Measurements from ENCODE around the gene CHGA. TPM values are rescaled to one million over a fixed set of nuclear protein-coding genes. Genes with fewer than 3 reads are reported as not detected.

CHGA gene
- total RNA-seq, 2 donors from 2014 or later, result 40.5 to 55.7 TPM

- Histone ChIP-seq H3K4me1 (replicated peaks) (peaks cover 40% of the 10 kb centered on the region), H3K36me3 (no peaks in the 10 kb centered on the region), H3K27me3 (replicated peaks; ENCODE audit: insufficient read depth) (no peaks in the 10 kb centered on the region), H3K4me3 (no peak overlapping the region), H3K9me3 (no peaks in the 10 kb centered on the region), H3K27ac (peak overlapping the region; percentile 50 to 78)
- DNase-seq (ENCODE audit: low spot score), result peak; percentile 61
- 57% methylated on average over 14 of the region's 14 CpGs for WGBS
- TF ChIP-seq POLR2A (IDR thresholded peaks at IDR 0.05), result no peak
- TF ChIP-seq POLR2AphosphoS5 (IDR thresholded peaks at IDR 0.05), result peak; percentile 57
- intact Hi-C loops (cut with DNase I), result loop anchor here (5.0 kb wide), 1 partner anchor 84 kb away; no protein-coding TSS in a partner anchor
Measured at GRCh38 chr14:92963301-92964123, 40.6 kb downstream of the CHGA start.

GRCh38 chr14:92964124-92965109, 41.5 kb downstream of the CHGA start:
- peak; percentile 44 for DNase-seq (ENCODE audit: low spot score)
- 63% methylated on average over 12 of the region's 12 CpGs for WGBS
- TF ChIP-seq POLR2A (IDR thresholded peaks at IDR 0.05) (no peak), CTCF (IDR thresholded peaks at IDR 0.05) (no peak), POLR2AphosphoS5 (IDR thresholded peaks at IDR 0.05) (peak; percentile 23)
- intact Hi-C loops (cut with DNase I), result loop anchor here (5.0 kb wide), 1 partner anchor 83 kb away; no protein-coding TSS in a partner anchor
- no peaks in the 10 kb centered on the region for H3K9me3 ChIP-seq
- H3K36me3 ChIP-seq, result no peaks in the 10 kb centered on the region
- peaks cover 40% of the 10 kb centered on the region for H3K4me1 ChIP-seq (replicated peaks)
- peak overlapping the region; percentile 50 to 78 for H3K27ac ChIP-seq
- no peak overlapping the region for H3K4me3 ChIP-seq
- no peaks in the 10 kb centered on the region for H3K27me3 ChIP-seq (replicated peaks; ENCODE audit: insufficient read depth)

- Histone ChIP-seq H3K27me3 (replicated peaks; ENCODE audit: insufficient read depth) (no peaks in the 10 kb centered on the region), H3K4me3 (no peak overlapping the region), H3K4me1 (replicated peaks) (peaks cover 38% of the 10 kb centered on the region), H3K9me3 (no peaks in the 10 kb centered on the region), H3K36me3 (no peaks in the 10 kb centered on the region), H3K27ac (peak overlapping the region; percentile 50 to 78)
- no peak for DNase-seq (ENCODE audit: low spot score)
- TF ChIP-seq POLR2A (IDR thresholded peaks at IDR 0.05), result no peak
- no peak for TF ChIP-seq CTCF (IDR thresholded peaks at IDR 0.05)
- TF ChIP-seq POLR2AphosphoS5 (IDR thresholded peaks at IDR 0.05), result no peak
- 96% methylated on average over 1 of the region's 1 CpG for WGBS
- intact Hi-C loops (cut with DNase I), result no loop called here
Measured at GRCh38 chr14:92965281-92965680, 42.3 kb downstream of the CHGA start.

- Histone ChIP-seq H3K36me3 (no peaks in the 10 kb centered on the region), H3K4me3 (no peak overlapping the region), H3K27ac (no peak overlapping the region), H3K9me3 (no peaks in the 10 kb centered on the region), H3K27me3 (replicated peaks; ENCODE audit: insufficient read depth) (no peaks in the 10 kb centered on the region), H3K4me1 (replicated peaks) (peaks cover 26% of the 10 kb centered on the region)
- intact Hi-C loops (cut with DNase I), result no loop called here
- 98% methylated on average over 2 of the region's 2 CpGs for WGBS
- DNase-seq (ENCODE audit: low spot score), result no peak
- TF ChIP-seq CTCF (IDR thresholded peaks at IDR 0.05) (no peak), POLR2AphosphoS5 (IDR thresholded peaks at IDR 0.05) (no peak)
Measured at GRCh38 chr14:92967346-92967926, 44.5 kb downstream of the CHGA start.

All from prostate gland (tissue), 2 donors.